Left lung (tissue), 10 donors: ENCODE results near the gene FCRL1. TPM values are rescaled to one million over a fixed set of nuclear protein-coding genes. Genes with fewer than 3 reads are reported as not detected.

Experiments
- ATAC-seq: fragments of 200-7000 bp; cut with Tn5 transposase; one replicate; pipeline ENCODE4 v1.9.1; 2020; ENCODE audit warnings: moderate library complexity
- DNase-seq, 4 donors: peaks; one replicate each; pipeline ENCODE4 v3.0.0-alpha.2; 2013 to 2020
- H3K27ac ChIP-seq, 2 donors: fragments of 200-600 bp; sonication (generic) in 1 of 2; one replicate each; pipeline versions ENCODE4 v1.5.0 to v1.8.0; 2020 to 2021
- H3K27me3 ChIP-seq, 2 donors: fragments of 200-600 bp; sonication (generic) in 1 of 2; one replicate each; pipeline versions ENCODE4 v1.5.0 to v1.8.0; 2020 to 2021
- H3K36me3 ChIP-seq, 2 donors: fragments of 200-600 bp; sonication (generic) in 1 of 2; one replicate each; pipeline versions ENCODE4 v1.5.0 to v1.8.0; 2020 to 2021
- H3K4me1 ChIP-seq, 2 donors: fragments of 200-600 bp; one replicate each; pipeline ENCODE4 v1.8.0; 2021
- H3K4me3 ChIP-seq, 2 donors: fragments of 200-600 bp; sonication (generic) in 1 of 2; one replicate each; pipeline versions ENCODE4 v1.5.0 to v1.8.0; 2020 to 2021; ENCODE audit warnings: mild to moderate bottlenecking in 1 of 2
- H3K9me3 ChIP-seq, 2 donors: fragments of 200-600 bp; sonication (generic) in 1 of 2; one replicate each; pipeline versions ENCODE4 v1.5.0 to v1.8.0; 2020 to 2021
- intact Hi-C, 2 donors: fragments of 100-400 bp; cut with DNase I; formaldehyde crosslinking; loops; one replicate each; pipeline versions ENCODE4 v1.11.2 to v1.14.2; 2022
- polyA plus RNA-seq, 6 donors: library from polyadenylated mRNA; unstranded; fragments of 120-200 nt; gene quantifications; one replicate each; pipeline ENCODE4 v1.2.1, GENCODE V29; 2013; ENCODE audit not compliant: insufficient read length in 6 of 6
- total RNA-seq, 2 donors: library from RNA; stranded (reverse); fragmentation: NEBNext Ultra II Directional; extraction: Animal tissue kit (Norgen Biotek cat#: 25700); gene quantifications; one replicate each; pipeline ENCODE4 v1.2.1, GENCODE V29; 2021
- TF ChIP-seq, protein P1 (sequence below), 2 donors: fragments of 200-600 bp; sonication (generic) in 1 of 2; IDR thresholded peaks; one replicate each; pipeline versions ENCODE4 v1.5.0 to v1.8.0; 2021; ENCODE audit warnings: antibody characterized with exemption in 2 of 2
- donor health status: DM: no; HTN: yes; CAD: no.
- donor health status: DM: no; HTN: no; CAD: no.

The FCRL1 gene
- total and polyA plus RNA-seq, 8 donors, result 0.14 to 3.4 (median 0.23) TPM

GRCh38 chr1:157758018-157758417 is 61.9 kb downstream of the FCRL1 start:
- intact Hi-C loops, result no loop called here
- Histone ChIP-seq H3K4me3 (no peak overlapping the region), H3K4me1 (no peaks in the 10 kb centered on the region), H3K27ac (no peak overlapping the region), H3K36me3 (no peaks in the 10 kb centered on the region), H3K9me3 (peaks cover 0 to 5% of the 10 kb centered on the region in 2 donors), H3K27me3 (no peaks in the 10 kb centered on the region)
- ATAC-seq (no peak), DNase-seq (no peak)
- TF ChIP-seq, protein P1, sequence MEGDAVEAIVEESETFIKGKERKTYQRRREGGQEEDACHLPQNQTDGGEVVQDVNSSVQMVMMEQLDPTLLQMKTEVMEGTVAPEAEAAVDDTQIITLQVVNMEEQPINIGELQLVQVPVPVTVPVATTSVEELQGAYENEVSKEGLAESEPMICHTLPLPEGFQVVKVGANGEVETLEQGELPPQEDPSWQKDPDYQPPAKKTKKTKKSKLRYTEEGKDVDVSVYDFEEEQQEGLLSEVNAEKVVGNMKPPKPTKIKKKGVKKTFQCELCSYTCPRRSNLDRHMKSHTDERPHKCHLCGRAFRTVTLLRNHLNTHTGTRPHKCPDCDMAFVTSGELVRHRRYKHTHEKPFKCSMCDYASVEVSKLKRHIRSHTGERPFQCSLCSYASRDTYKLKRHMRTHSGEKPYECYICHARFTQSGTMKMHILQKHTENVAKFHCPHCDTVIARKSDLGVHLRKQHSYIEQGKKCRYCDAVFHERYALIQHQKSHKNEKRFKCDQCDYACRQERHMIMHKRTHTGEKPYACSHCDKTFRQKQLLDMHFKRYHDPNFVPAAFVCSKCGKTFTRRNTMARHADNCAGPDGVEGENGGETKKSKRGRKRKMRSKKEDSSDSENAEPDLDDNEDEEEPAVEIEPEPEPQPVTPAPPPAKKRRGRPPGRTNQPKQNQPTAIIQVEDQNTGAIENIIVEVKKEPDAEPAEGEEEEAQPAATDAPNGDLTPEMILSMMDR (IDR thresholded peaks at IDR 0.05), result no peak

GRCh38 chr1:157753611-157754010 is 66.3 kb downstream of the FCRL1 start:
- no peaks in the 10 kb centered on the region for H3K27me3 ChIP-seq
- H3K4me3 ChIP-seq, result no peak overlapping the region
- TF ChIP-seq, protein P1 (IDR thresholded peaks at IDR 0.05), result no peak
- no peak for DNase-seq
- H3K27ac ChIP-seq, result no peak overlapping the region
- no peaks in the 10 kb centered on the region for H3K9me3 ChIP-seq
- no peaks in the 10 kb centered on the region for H3K36me3 ChIP-seq
- no peaks in the 10 kb centered on the region for H3K4me1 ChIP-seq
- no peak for ATAC-seq
- intact Hi-C loops, result no loop called here

- TF ChIP-seq, protein P1 (IDR thresholded peaks at IDR 0.05), result no peak
- DNase-seq (no peak), ATAC-seq (no peak)
- Histone ChIP-seq H3K27ac (no peak overlapping the region), H3K4me1 (no peaks in the 10 kb centered on the region), H3K36me3 (no peaks in the 10 kb centered on the region), H3K27me3 (no peaks in the 10 kb centered on the region), H3K4me3 (no peak overlapping the region), H3K9me3 (no peaks in the 10 kb centered on the region)
- intact Hi-C loops, result no loop called here
These were observed 68.6 kb downstream of the FCRL1 start for GRCh38 chr1:157751283-157751682.

GRCh38 chr1:157748262-157748817 is 71.6 kb downstream of the FCRL1 start:
- Histone ChIP-seq H3K9me3 (no peaks in the 10 kb centered on the region), H3K36me3 (no peaks in the 10 kb centered on the region), H3K27ac (no peak overlapping the region), H3K4me3 (no peak overlapping the region), H3K4me1 (no peaks in the 10 kb centered on the region), H3K27me3 (no peaks in the 10 kb centered on the region)
- ATAC-seq, result no peak
- DNase-seq, result no peak
- intact Hi-C loops, result no loop called here
- TF ChIP-seq, protein P1 (IDR thresholded peaks at IDR 0.05), result no peak

Other genes starting within 250 kb of the FCRL1 start
- not detected for gene FCRL4, start 222.0 kb downstream of the FCRL1 start, total RNA-seq
- not detected for gene FCRL4, start 222.0 kb downstream of the FCRL1 start, polyA plus RNA-seq
- under 1 TPM; 0.58 to 0.84 TPM for gene FCRL3, start 119.4 kb downstream of the FCRL1 start, total RNA-seq
- under 1 TPM; 0.17 to 0.58 (median 0.41) TPM for gene FCRL3, start 119.4 kb downstream of the FCRL1 start, polyA plus RNA-seq
- under 1 TPM; 0.26 to 0.99 TPM for gene FCRL2, start 43.0 kb downstream of the FCRL1 start, total RNA-seq
- under 1 TPM in 4 of 6 donors, not detected in 2; 0.08 to 0.15 (median 0.13) TPM for gene FCRL2, start 43.0 kb downstream of the FCRL1 start, polyA plus RNA-seq
- 1 to 10 TPM in 1 of 2 donors, under 1 TPM in 1; 0.64 to 2.2 TPM for gene CD5L, start 21.7 kb upstream of the FCRL1 start, total RNA-seq
- under 1 TPM in 1 of 6 donors, not detected in 5; 0.23 TPM for gene CD5L, start 21.7 kb upstream of the FCRL1 start, polyA plus RNA-seq
- gene KIRREL1, start 173.5 kb upstream of the FCRL1 start, total RNA-seq, result 10 to 100 TPM; 54.2 to 56.7 TPM
- gene KIRREL1, start 173.5 kb upstream of the FCRL1 start, polyA plus RNA-seq, result 10 to 100 TPM; 44.6 to 67.6 (median 56.5) TPM